Upper lobe of left lung (tissue), 4 donors: ENCODE results near the gene MIER3.

Experiments
- CTCF ChIP-seq, 6 experiments: fragments of 450-650 bp in 4 of 6; fragments of 200-600 bp in 2 of 6; sonication (generic) in 2 of 6; IDR thresholded peaks; one replicate each; pipeline ENCODE4 v1.5.1; 2016 to 2019; ENCODE audit warnings: antibody characterized with exemption in 6 of 6
- EP300 ChIP-seq, 4 donors: sonication (generic); formaldehyde crosslinking; IDR thresholded peaks; one replicate each; pipeline ENCODE4 v1.5.1; 2017; ENCODE audit warnings: antibody characterized with exemption in 4 of 4, control low read depth in 2 of 4
- POLR2A ChIP-seq, 4 donors: fragments of 450-650 bp; IDR thresholded peaks; one replicate each; pipeline ENCODE4 v1.5.1; 2016 to 2017; ENCODE audit warnings: antibody characterized with exemption in 4 of 4, mild to moderate bottlenecking in 2 of 4
- POLR2AphosphoS5 ChIP-seq, 2 donors: sonication (generic); formaldehyde crosslinking; IDR thresholded peaks; one replicate each; pipeline ENCODE4 v1.5.1; 2017; ENCODE audit warnings: antibody characterized with exemption in 2 of 2

DNA sequence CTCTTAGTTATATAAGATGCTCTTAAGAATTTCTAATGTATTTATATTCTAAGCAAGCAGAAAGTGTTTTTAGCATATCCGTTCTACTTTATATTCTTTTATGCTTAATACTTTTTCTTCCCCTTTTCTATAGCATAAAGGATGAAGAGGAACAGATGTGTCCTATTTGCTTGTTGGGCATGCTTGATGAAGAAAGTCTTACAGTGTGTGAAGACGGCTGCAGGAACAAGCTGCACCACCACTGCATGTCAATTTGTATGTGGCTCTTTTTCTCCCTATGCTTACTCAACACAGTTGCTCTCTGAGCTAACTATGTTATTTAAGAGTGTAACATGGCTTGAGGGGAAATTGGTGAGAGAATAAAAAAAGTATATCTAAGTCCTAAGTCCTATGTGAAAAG lies 80.1 kb downstream of the MIER3 start:
- no peak for TF ChIP-seq POLR2A (IDR thresholded peaks at IDR 0.05)
- no peak for TF ChIP-seq EP300 (IDR thresholded peaks at IDR 0.05)
- no peak for TF ChIP-seq CTCF (IDR thresholded peaks at IDR 0.05)
- no peak for TF ChIP-seq POLR2AphosphoS5 (IDR thresholded peaks at IDR 0.05)
